Fibroblast of skin of left quadriceps (primary cell): ENCODE data around the gene TAPT1.

Experiments used
- DNase-seq, 2 experiments: peaks; one replicate each; pipeline ENCODE4 v3.0.0-alpha.2; 2013; ENCODE audit warnings: low read depth in 2 of 2

Gene TAPT1

GRCh38 chr4:16225863-16226815 is at the start of gene TAPT1:
TAPT1 (minus strand) TSS chr4:16226471; CDS start chr4:16226457, 14 bp downstream.
- DNase-seq = peak; percentile 28 to 33

DNA sequence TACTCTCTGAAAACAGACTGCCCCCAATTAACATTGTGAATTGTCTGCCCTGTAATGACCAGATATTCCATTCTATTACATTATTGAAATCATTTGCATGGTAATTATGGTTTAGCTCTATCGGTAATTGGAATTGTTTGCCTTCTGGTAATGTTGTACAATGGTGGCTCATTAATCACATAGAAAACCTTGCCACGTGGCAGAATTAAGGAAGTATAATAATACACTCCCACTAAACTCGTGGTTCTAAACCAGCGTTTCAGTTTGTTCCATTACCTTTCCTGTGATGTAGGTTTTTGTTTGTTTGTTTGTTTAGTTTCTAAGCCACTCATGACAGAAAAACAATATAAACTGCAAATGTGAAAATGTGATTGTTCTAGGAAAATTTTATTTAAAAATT is 45.1 kb upstream of the TAPT1 start:
- no peak for DNase-seq

- no peak for DNase-seq
These were observed 44.4 kb upstream of the TAPT1 start for GRCh38 chr4:16270454-16271328.

GRCh38 chr4:16269742-16270453 is 43.6 kb upstream of the TAPT1 start:
- DNase-seq = peak; percentile 98

DNA sequence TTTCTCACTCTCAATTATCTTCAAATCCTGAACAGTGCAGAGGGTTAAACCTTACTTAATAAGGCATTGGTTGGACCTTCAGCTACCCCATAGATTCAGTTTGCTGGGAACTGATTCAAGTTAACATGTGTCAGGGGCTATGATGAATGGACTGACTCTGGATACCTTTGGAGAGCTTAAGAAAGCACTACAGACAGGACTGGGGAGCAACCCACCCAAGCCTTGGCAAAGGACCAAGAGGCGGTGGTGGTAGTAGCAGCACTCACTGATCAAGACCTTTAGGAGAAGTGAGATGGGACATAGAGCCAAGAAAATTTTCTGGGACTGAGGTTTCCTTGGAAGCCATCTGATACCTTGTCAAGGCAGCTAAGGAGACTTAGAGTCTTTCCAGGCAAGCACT is 43.0 kb upstream of the TAPT1 start:
- no peak for DNase-seq

DNA sequence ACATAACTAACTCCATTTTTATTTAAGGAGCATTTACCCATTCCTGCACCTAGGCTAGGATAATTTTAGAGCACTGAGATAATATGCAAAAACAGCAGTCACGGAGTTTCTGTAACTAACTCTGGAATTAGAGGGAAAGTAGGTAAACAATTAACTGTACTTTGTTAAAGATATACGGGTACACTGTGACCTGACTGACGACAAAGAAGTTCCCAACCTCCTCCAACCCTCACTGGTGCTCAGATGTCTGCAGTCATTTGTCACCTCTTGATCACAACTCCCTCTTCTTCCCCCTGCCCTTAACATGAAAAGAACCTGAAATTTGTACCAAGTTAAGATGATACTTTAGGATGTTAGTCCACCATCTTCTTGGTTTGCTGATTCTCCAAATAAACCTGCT is 42.0 kb upstream of the TAPT1 start:
- no peak for DNase-seq

DNA sequence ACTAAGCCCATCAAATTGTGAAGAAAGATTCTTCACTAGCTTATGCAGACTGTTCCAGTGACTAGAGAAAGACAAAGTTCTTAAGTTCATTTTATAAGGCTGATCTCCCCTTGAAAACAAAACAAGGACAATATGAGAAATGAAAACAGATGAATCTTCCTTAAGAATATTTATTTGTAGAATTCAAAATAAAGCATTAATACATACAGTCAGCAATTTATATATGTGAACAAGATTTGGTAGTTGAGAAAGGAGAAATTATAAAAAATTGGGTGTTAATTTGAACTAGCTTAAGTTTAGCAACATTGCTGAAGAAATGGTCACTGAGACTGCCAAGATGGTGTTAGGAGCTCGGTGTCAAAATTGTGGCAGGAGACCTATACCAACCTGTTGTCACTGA is 41.4 kb upstream of the TAPT1 start:
- no peak for DNase-seq

GRCh38 chr4:16265820-16266219 is 39.5 kb upstream of the TAPT1 start:
- DNase-seq = no peak

GRCh38 chr4:16264798-16265197 is 38.5 kb upstream of the TAPT1 start:
- peak; percentile 20 to 29 for DNase-seq

DNA sequence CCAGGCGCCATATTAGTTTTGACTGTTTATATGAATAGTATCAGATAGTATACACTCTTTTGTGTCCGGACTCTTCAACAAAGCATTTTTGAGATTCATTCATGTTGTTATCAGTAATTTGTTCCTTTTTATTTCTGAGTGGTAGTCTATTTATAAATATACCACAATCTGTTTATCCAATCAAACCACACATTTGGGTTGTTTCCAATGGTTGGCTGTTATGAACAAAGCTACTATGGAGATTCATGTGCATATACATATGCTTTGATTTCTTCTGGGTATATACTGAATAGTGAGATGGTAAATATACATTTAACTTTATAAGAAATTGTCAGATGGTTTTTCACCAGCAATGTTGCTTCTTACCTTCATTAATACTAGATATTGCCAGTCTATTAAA is 36.8 kb upstream of the TAPT1 start:
- no peak for DNase-seq

DNA sequence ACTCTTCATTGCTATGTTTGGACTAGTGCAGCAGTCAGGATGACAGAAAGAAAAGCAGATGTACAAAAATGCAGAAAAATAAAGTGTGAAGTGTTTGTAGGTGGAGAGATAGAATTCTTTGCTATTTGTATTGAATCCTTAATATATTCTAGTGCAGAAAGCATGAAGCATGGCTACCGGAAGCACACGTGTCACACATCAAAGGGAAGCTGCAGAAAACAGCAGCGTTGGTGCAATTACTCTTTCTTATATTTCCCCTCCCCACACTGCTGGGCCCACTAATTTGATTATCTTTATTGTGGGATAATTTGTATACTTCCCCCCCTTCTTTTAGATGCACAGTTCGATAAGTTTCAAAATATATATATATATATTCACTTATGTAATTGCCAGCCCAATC is 35.9 kb upstream of the TAPT1 start:
- DNase-seq = no peak

DNA sequence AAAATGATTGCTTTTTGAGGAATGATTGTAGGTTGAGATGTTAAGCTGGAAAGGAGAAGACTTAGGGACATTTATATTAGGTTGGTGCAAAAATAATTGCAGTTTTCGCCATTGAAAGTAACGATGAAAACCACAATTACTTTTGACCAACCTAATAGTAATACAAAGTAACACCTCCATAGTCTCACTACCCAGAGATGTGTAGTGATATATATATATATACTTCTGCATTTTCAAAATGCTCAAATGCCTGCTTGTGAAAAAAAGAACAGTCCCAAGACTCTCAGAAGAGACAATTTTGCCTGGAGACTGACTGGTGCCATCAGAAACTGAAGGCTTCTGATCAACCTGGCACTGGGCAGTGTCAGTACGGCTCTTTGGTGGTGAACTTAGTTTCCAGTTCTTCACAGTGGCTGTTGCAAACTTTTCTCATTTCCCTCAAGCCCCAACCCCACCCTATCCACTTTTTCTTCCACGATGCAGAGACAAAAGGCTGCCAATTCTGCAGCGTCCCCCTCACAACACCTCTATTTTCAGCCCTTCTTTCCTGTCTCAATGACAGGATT is 35.1 kb upstream of the TAPT1 start:
- no peak for DNase-seq

GRCh38 chr4:16259889-16260246 is 33.6 kb upstream of the TAPT1 start:
- DNase-seq = peak in 1 of 2 experiments; percentile 11

DNA sequence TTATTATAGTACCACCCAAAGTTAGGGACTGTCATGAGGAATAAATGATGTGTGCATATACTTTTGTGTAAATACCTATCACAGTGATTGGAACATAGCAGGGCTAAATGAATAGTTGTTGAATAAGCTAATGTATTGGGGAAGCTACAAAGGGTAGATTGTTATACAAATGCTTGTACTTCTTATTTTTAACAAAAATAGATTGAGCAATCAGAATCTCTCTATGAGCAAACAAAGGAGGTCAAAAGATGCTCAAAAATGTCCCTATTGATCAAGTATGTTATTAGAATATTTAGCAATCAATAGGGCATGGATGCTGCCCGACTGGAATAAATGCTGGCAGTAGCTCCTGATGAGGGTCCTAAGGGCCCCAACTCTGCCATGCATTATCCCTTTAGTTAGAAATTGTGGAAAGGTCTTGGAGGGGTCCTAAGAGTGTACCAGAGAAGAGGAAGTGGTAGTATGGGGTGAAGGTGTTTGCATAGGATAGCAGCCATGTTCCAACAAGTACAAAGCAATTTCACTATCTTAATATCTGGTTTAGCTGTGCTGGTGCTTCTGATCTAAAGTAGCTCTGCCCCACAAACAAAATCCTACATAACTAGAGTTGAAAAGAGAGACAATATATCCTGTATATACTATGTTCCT is 33.1 kb upstream of the TAPT1 start:
- DNase-seq = no peak

DNA sequence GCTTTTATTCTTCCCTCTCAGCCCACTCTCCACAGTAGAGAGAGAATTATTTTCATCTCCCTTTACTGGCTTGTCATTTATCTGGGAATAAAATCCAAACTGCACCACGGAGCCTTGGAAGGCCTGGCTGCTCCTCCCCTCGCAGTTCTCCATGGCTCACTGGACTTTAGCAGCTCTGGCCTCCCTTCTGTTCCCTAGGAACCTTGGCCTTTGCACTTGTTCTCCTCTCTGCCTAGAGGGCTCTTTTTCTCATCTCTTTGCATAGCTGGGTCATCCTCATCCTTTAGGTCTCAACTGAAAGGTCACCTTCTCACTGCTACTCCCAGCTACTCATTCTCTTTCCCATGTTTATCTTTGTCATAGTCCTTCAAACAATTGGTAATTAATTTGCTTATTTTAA is 31.3 kb upstream of the TAPT1 start:
- no peak for DNase-seq

DNA sequence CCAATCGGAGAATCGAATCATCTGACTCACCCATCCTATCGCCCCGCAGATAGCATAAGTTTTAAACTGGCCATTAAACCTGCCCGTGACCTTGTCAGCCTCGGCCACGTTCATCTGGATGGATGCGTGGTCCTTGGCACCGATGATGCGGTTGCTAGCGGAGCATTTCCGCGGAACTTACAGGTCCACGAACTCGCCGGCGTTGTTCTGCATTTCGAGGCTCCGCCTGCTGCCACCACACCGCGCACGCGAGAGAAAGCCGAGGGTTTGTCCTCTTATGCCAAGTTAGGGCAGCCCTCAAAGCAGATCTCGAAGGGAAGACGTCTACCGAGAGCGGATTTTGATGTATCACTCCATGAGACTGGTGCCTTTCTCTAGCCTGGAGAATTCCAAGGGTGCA is 30.1 kb upstream of the TAPT1 start:
- no peak for DNase-seq

DNA sequence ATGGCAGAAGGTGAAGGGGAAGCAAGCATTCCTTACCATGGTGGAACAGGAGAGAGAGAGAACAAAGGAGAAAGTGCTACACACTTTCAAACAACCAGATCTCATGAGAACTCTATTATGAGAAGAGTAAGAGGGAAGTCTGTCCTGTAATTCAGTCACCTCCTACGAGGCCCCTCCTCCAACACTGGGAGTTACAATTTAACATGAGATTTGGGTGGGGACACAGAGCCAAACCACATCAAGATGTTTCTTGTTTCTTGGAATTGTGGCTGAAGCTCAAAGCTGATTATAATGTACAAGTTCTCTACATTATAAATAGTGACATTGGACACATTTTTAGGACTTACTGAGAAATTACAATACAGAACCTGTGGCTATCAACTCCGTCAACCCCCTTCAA is 29.5 kb upstream of the TAPT1 start:
- DNase-seq = no peak

DNA sequence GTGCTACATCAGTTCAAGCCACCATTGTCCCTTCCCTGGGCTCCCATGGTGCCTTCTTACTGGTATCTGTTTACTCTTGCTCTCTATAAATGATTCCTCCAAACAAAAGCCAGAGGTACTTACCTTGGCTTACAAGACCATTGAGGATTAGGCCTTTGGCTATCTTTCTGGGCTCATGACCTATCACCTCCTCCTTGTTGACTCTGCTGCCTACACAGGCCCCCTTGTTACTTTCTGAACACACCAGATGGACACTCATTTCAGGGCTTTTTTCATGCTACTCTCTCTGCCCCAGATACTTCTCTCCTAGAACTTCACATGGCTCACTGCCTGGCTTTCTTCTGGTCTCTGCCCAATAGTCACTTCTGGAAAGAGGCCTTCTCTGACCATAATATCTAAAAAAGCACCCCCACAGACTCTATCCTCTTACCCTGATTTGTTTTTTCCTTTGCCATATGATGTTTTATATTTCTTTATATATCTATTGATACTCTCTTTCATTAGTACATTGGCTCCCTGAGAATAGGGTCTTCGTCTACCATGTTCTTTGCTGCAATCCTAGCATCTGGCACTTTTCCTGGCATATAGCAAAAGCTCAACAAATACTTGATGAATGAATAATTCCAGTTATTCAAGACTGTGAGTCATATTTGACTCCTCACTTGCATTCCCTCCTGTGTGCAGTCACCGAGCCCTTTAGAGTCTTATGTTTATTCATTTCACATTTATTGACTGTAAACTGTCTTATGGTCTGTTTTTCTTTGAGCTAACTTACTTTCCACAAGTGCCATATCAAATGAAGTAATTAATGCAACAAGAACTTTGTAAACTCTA is 27.1 kb upstream of the TAPT1 start:
- peak; percentile 71 to 73 for DNase-seq

- no peak for DNase-seq
These were observed 24.5 kb upstream of the TAPT1 start for GRCh38 chr4:16250661-16251365.

DNA sequence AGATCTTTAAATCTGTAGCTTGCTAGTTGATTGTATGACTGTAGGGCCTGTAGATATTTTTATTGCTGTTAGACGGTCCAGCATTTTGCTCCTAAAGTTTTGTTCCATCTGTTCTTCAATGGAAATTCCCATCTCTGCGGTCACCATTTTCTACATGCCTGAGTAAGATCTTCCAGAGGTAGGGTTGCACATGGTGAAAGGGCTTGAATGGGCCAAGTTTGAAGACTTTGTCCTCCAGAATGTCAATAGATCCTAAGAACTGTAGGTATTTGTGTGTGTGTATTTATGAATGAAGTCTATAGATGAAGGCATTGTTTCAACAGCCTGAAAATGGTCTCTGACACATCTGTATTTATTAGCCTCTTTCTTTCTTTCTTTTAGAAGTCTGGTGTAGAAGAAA is 22.3 kb upstream of the TAPT1 start:
- DNase-seq = no peak
